ENCODE data around the gene ZNF280C. TPM values are rescaled to one million over a fixed set of nuclear protein-coding genes. Genes with fewer than 3 reads are reported as not detected.

The ZNF280C gene
- total and polyA plus RNA-seq, 8 donors: 0.61 to 17.5 (median 2.3) TPM

- 78 to 96% (median 86%) methylated on average over 2 to 4 of the region's 4 CpGs for WGBS, 5 donors
- H3K4me3 ChIP-seq: no peak overlapping the region
- no peak for TF ChIP-seq POLR2AphosphoS5 (IDR thresholded peaks at IDR 0.05)
- TF ChIP-seq CTCF (IDR thresholded peaks at IDR 0.05): no peak
- no peak for TF ChIP-seq POLR2A (IDR thresholded peaks at IDR 0.05)
- no peak for TF ChIP-seq EP300 (IDR thresholded peaks at IDR 0.05)
- no peaks in the 10 kb centered on the region for H3K4me1 ChIP-seq
- no peaks in the 10 kb centered on the region for H3K9me3 ChIP-seq
- no peaks in the 10 kb centered on the region for H3K27me3 ChIP-seq
- no peak overlapping the region for H3K27ac ChIP-seq
- intact Hi-C loops (cut with DNase I; ENCODE audit: low total_unique reads): loop anchor here (5.0 kb wide), 1 partner anchor 108 kb away; no protein-coding TSS in a partner anchor
- no peak for DNase-seq
- no peaks in the 10 kb centered on the region for H3K36me3 ChIP-seq
Measured at GRCh38 chrX:130190801-130191200, 77.9 kb downstream of the ZNF280C start.

- Histone ChIP-seq H3K27me3 (no peaks in the 10 kb centered on the region), H3K4me1 (no peaks in the 10 kb centered on the region), H3K36me3 (no peaks in the 10 kb centered on the region), H3K9me3 (no peaks in the 10 kb centered on the region), H3K4me3 (no peak overlapping the region), H3K27ac (no peak overlapping the region)
- 55 to 88% (median 78%) methylated on average over 4 of the region's 4 CpGs for WGBS, 5 donors
- intact Hi-C loops (cut with DNase I; ENCODE audit: low total_unique reads): no loop called here
- peak in 1 of 2 donors; percentile 81 for DNase-seq
- TF ChIP-seq EP300 (IDR thresholded peaks at IDR 0.05) (no peak), POLR2AphosphoS5 (IDR thresholded peaks at IDR 0.05) (no peak), CTCF (IDR thresholded peaks at IDR 0.05) (no peak), POLR2A (IDR thresholded peaks at IDR 0.05) (no peak)
Measured at GRCh38 chrX:130186651-130187050, 82.0 kb downstream of the ZNF280C start.

- Histone ChIP-seq H3K36me3 (no peaks in the 10 kb centered on the region), H3K27ac (no peak overlapping the region), H3K9me3 (no peaks in the 10 kb centered on the region), H3K27me3 (no peaks in the 10 kb centered on the region), H3K4me1 (no peaks in the 10 kb centered on the region), H3K4me3 (no peak overlapping the region)
- DNase-seq: no peak
- intact Hi-C loops (cut with DNase I; ENCODE audit: low total_unique reads): no loop called here
- WGBS, 5 donors: 34 to 58% (median 40%) methylated on average over 2 of the region's 2 CpGs
- TF ChIP-seq CTCF (IDR thresholded peaks at IDR 0.05) (no peak), POLR2AphosphoS5 (IDR thresholded peaks at IDR 0.05) (no peak), POLR2A (IDR thresholded peaks at IDR 0.05) (no peak), EP300 (IDR thresholded peaks at IDR 0.05) (no peak)
Measured at GRCh38 chrX:130184857-130185256, 83.8 kb downstream of the ZNF280C start.

GRCh38 chrX:130184168-130184567 lies 84.5 kb downstream of the ZNF280C start:
- H3K27me3 ChIP-seq: no peaks in the 10 kb centered on the region
- H3K4me3 ChIP-seq: no peak overlapping the region
- no peaks in the 10 kb centered on the region for H3K4me1 ChIP-seq
- H3K9me3 ChIP-seq: no peaks in the 10 kb centered on the region
- DNase-seq: no peak
- no peaks in the 10 kb centered on the region for H3K36me3 ChIP-seq
- no peak for TF ChIP-seq CTCF (IDR thresholded peaks at IDR 0.05)
- TF ChIP-seq POLR2A (IDR thresholded peaks at IDR 0.05): no peak
- TF ChIP-seq POLR2AphosphoS5 (IDR thresholded peaks at IDR 0.05): no peak
- TF ChIP-seq EP300 (IDR thresholded peaks at IDR 0.05): no peak
- 85 to 96% (median 89%) methylated on average over 11 of the region's 11 CpGs for WGBS, 5 donors
- intact Hi-C loops (cut with DNase I; ENCODE audit: low total_unique reads): no loop called here
- no peak overlapping the region for H3K27ac ChIP-seq
